Upper lobe of left lung (tissue), 6 donors: ENCODE results near the gene WASHC1. TPM values are rescaled to one million over a fixed set of nuclear protein-coding genes. Genes with fewer than 3 reads are reported as not detected.
"Not testable (repeated sequence)": the region's sequence is repeated elsewhere in the genome, so short reads cannot be mapped to it uniquely, and the experiment has no call there.

ENCODE experiments used
- ATAC-seq, 2 donors: fragments of 200-7000 bp; cut with Tn5 transposase; one replicate each; pipeline ENCODE4 v1.9.1; 2022; ENCODE audit warnings: mild to moderate bottlenecking in 2 of 2, moderate library complexity in 2 of 2; ENCODE audit not compliant: low FRiP score in 2 of 2
- DNase-seq, 2 donors: peaks; one replicate each; pipeline ENCODE4 v3.0.0-alpha.2; 2019 to 2020
- H3K27ac ChIP-seq, 4 donors: fragments of 200-600 bp; sonication (generic); one replicate each; pipeline ENCODE4 v1.5.1; 2016 to 2019
- H3K27me3 ChIP-seq, 4 donors: fragments of 200-600 bp; sonication (generic); one replicate each; pipeline ENCODE4 v1.5.1; 2017 to 2019
- H3K36me3 ChIP-seq, 4 donors: fragments of 200-600 bp; sonication (generic); one replicate each; pipeline ENCODE4 v1.5.1; 2016 to 2019
- H3K4me1 ChIP-seq, 4 donors: fragments of 200-600 bp; sonication (generic); one replicate each; pipeline ENCODE4 v1.5.1; 2018 to 2019
- H3K4me3 ChIP-seq, 4 donors: fragments of 200-600 bp; sonication (generic); one replicate each; pipeline ENCODE4 v1.5.1; 2017 to 2019; ENCODE audit warnings: mild to moderate bottlenecking in 2 of 4, moderate library complexity in 1 of 4
- H3K9me3 ChIP-seq, 4 donors: fragments of 200-600 bp; sonication (generic); one replicate each; pipeline ENCODE4 v1.5.1; 2018 to 2019
- CTCF ChIP-seq, 6 experiments: fragments of 450-650 bp in 4 of 6; fragments of 200-600 bp in 2 of 6; sonication (generic) in 2 of 6; IDR thresholded peaks; one replicate each; pipeline ENCODE4 v1.5.1; 2016 to 2019; ENCODE audit warnings: antibody characterized with exemption in 6 of 6
- WGBS, 2 donors: methylation state at CpG; one replicate each; pipeline ENCODE4 v1.1.5; 2017 to 2018; 5-methylcytosine and 5-hydroxymethylcytosine counted together
- total RNA-seq, 6 donors: library from RNA; depleted of rRNA in 4 of 6; stranded (reverse); fragments of >200 nt in 4 of 6; gene quantifications; one replicate each; pipeline versions ENCODE4 v1.1.0 to v1.2.1, GENCODE V29; 2016 to 2021
- donor health status: DM: no; HTN: no; CAD: no; lungs with moderate emphysema.
- donor health status: DM: no; HTN: yes; CAD: no; lungs with severe emphysema.

The WASHC1 gene
- total RNA-seq, 6 donors from 2014 or later, result 3.0 to 29.4 (median 26.9) TPM

- not testable (repeated sequence) for H3K4me3 ChIP-seq, H3K4me1 ChIP-seq, H3K27me3 ChIP-seq, H3K36me3 ChIP-seq, H3K27ac ChIP-seq, H3K9me3 ChIP-seq, ATAC-seq
- TF ChIP-seq CTCF (IDR thresholded peaks at IDR 0.05), result peak in 3 of 6 experiments; percentile 20 to 56 (median 48)
- WGBS, 2 donors, result 50% methylated on average over 6 of the region's 26 CpGs; no CpG with 5 or more reads in 1 of the 2 donors
- peak; percentile 68 to 96 for DNase-seq
These were observed 18.1 kb downstream of the WASHC1 start for GRCh38 chr9:11206-11605.

DNA sequence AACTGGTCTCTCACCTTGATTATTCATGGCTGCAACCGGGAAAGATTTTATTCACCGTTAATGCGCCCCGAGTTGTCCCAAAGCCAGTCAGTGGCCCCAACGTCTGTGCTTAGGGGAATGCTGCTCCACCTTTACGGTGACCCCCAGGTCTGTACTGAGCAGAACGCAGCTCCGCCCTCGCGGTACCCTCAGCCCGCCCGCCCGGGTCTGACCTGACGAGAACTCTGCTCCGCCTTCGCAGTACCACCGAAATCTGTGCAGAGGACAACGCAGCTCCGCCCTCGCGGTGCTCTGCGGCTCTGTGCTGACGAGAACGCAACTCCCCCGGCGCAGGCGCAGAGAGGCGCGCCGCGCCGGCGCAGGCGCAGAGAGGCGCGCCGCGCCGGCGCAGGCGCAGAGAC, 18.6 kb downstream of the WASHC1 start:
- 80 to 86% methylated on average over 6 to 27 of the region's 41 CpGs for WGBS, 2 donors
- H3K4me1 ChIP-seq, H3K27me3 ChIP-seq, H3K36me3 ChIP-seq, ATAC-seq, H3K27ac ChIP-seq, H3K9me3 ChIP-seq, H3K4me3 ChIP-seq: not testable (repeated sequence)
- peak in 1 of 2 donors; percentile 89 for DNase-seq

GRCh38 chr9:10207-10606, 19.0 kb downstream of the WASHC1 start:
- H3K4me1 ChIP-seq, H3K27ac ChIP-seq, H3K4me3 ChIP-seq, H3K27me3 ChIP-seq, H3K36me3 ChIP-seq, H3K9me3 ChIP-seq, ATAC-seq: not testable (repeated sequence)
- 74 to 93% methylated on average over 2 to 3 of the region's 13 CpGs for WGBS, 2 donors
- peak in 1 of 2 donors; percentile 2 for DNase-seq

Other genes with a start within 250 kb of the WASHC1 start
- 1 to 10 TPM in 3 of 6 donors, under 1 TPM in 3; 0.30 to 3.1 (median 0.80) TPM for gene FOXD4, start 89.0 kb upstream of the WASHC1 start, total RNA-seq
- 10 to 100 TPM; 18.0 to 47.1 (median 37.0) TPM for gene ZNG1A, start 149.6 kb upstream of the WASHC1 start, total RNA-seq
- gene DOCK8, start 185.4 kb upstream of the WASHC1 start, total RNA-seq, result 100 to 1,000 TPM in 1 of 6 donors, 10 to 100 TPM in 5; 44.7 to 103 (median 74.6) TPM